Measurements from ENCODE around the gene INTS4. TPM values are rescaled to one million over a fixed set of nuclear protein-coding genes. Genes with fewer than 3 reads are reported as not detected.

INTS4 gene
- total and polyA plus RNA-seq, 2 of the 4 experiments (the other 2 are of a cell fraction), result 24.0 to 52.5 TPM

- Histone ChIP-seq H3K27me3 (ENCODE audit: control insufficient read depth, insufficient read depth, low read length) (no peaks in the 10 kb centered on the region), H3K9ac (ENCODE audit: low read depth, low read length) (no peak overlapping the region), H2BK5ac (ENCODE audit: low read depth, low read length, poor library complexity, severe bottlenecking) (no peak overlapping the region), H2AK5ac (ENCODE audit: low read depth, low read length) (no peak overlapping the region), H3K4ac (ENCODE audit: low read depth, low read length) (no peak overlapping the region), H3K4me3 (ENCODE audit: insufficient read depth, low read depth, low read length) (no peak overlapping the region), H3K79me1 (ENCODE audit: low read depth in 1 of 2, low read length in 2 of 2) (peaks cover 0 to 7% of the 10 kb centered on the region in 2 experiments; a peak in 1 of 4 replicates), H4K20me1 (ENCODE audit: insufficient read depth, low read length) (no peaks in the 10 kb centered on the region), H3K9me1 (ENCODE audit: insufficient read depth, low read length) (peaks cover 7% of the 10 kb centered on the region; the same call in 1 of the 2 replicates), H3K4me2 (ENCODE audit: low read depth, low read length) (no peak overlapping the region), H3K9me3 (ENCODE audit: control insufficient read depth, insufficient read depth, low read length) (no peaks in the 10 kb centered on the region), H3K56ac (ENCODE audit: extremely low read depth, insufficient read depth, low read length) (no peak overlapping the region), H4K8ac (ENCODE audit: low read depth in 2 of 2, low read length in 2 of 2) (no peak overlapping the region), H3K18ac (ENCODE audit: low read depth, low read length) (no peak overlapping the region), H3K36me3 (ENCODE audit: control insufficient read depth, insufficient read depth, low read length) (peaks cover 19% of the 10 kb centered on the region), H2BK15ac (ENCODE audit: low read depth, low read length) (no peak overlapping the region), H4K5ac (ENCODE audit: low read depth, low read length) (no peak overlapping the region), H2BK20ac (ENCODE audit: low read depth, low read length) (no peak overlapping the region), H2BK120ac (ENCODE audit: low read depth, low read length) (no peak overlapping the region), H3K4me1 (ENCODE audit: control insufficient read depth, insufficient read depth, low read length) (no peaks in the 10 kb centered on the region; the same call in 1 of the 2 replicates), H3K23ac (ENCODE audit: low read depth, low read length) (no peak overlapping the region), H4K91ac (ENCODE audit: insufficient read depth, low read depth, low read length) (no peak overlapping the region), H3K27ac (ENCODE audit: insufficient read depth, low read length) (no peak overlapping the region), H2AK9ac (replicated peaks; ENCODE audit: low read depth, low read length, poor library complexity) (no peak overlapping the region), H2AFZ (replicated peaks; ENCODE audit: low read length, poor library complexity) (no peak overlapping the region), H3K14ac (replicated peaks; ENCODE audit: low read depth, low read length) (no peak overlapping the region)
- ATAC-seq (ENCODE audit: low read depth) (no peak), DNase-seq (no peak)
- dilution Hi-C loops (cut with HindIII; ENCODE audit: low sequenced_read_pairs, unreplicated experiment) (no loop called here), intact Hi-C loops (cut with micrococcal nuclease) (no loop called here), in situ Hi-C loops (cut with MboI; ENCODE audit: low sequenced_read_pairs) (no loop called here)
- BruUV-seq (replicated peaks), result no TSS peak
- WGBS, 2 experiments (ENCODE audit: extremely low coverage in 2 of 2, insufficient read length in 1 of 2), result no CpG with 5 or more reads among the region's 3 CpGs
- CTCF ChIA-PET, result no interaction called here
- POLR2A ChIA-PET (ENCODE audit: unreplicated experiment), result no interaction called here
- TF ChIP-seq MAFK (IDR thresholded peaks at IDR 0.05; ENCODE audit: low read depth, low read length) (no peak), POLR2A (IDR thresholded peaks at IDR 0.05; ENCODE audit: low read depth, low read length) (no peak), CEBPB (IDR thresholded peaks at IDR 0.05; ENCODE audit: low read depth, low read length) (no peak), FOS (IDR thresholded peaks at IDR 0.05; ENCODE audit: low read depth, low read length) (no peak), NFE2L2 (IDR thresholded peaks at IDR 0.05; ENCODE audit: low read depth, low read length) (no peak), USF2 (IDR thresholded peaks at IDR 0.05; ENCODE audit: low read depth, low read length) (no peak), MXI1 (IDR thresholded peaks at IDR 0.05; ENCODE audit: borderline replicate concordance, low read depth, low read length) (no peak), RCOR1 (IDR thresholded peaks at IDR 0.05; ENCODE audit: insufficient replicate concordance, low read length) (no peak), RFX5 (IDR thresholded peaks at IDR 0.05; ENCODE audit: low read depth, low read length) (no peak), CHD1 (IDR thresholded peaks at IDR 0.05; ENCODE audit: low read depth, low read length) (no peak), CTCF (conservative IDR thresholded peaks at IDR 0.05; ENCODE audit: low read depth, low read length) (no peak), RAD21 (IDR thresholded peaks at IDR 0.05; ENCODE audit: low read length) (no peak), SMC3 (IDR thresholded peaks at IDR 0.05; ENCODE audit: low read depth, low read length) (no peak), MAZ (IDR thresholded peaks at IDR 0.05; ENCODE audit: borderline replicate concordance, low read depth, low read length) (no peak)
Measured at GRCh38 chr11:77871855-77872254, 122.6 kb downstream of the INTS4 start.

Data from IMR-90 (cell line).